SU-DHL-6 (cell line): ENCODE results near the gene CPVL.

Source experiments
- EZH2phosphoT487 ChIP-seq: fragments of 200-600 bp; sonication (generic), shearing (Covaris generic); conservative IDR thresholded peaks from 2 replicates; pipeline ENCODE4 v1.6.1; 2018; ENCODE audit warnings: mild to moderate bottlenecking, antibody characterized with exemption, low read length, moderate library complexity, mixed read lengths
- TF ChIP-seq, protein P1 (sequence below): fragments of 200-600 bp; sonication (generic); IDR thresholded peaks from one replicate; pipeline ENCODE4 v1.5.1; 2017; ENCODE audit warnings: antibody characterized with exemption, mild to moderate bottlenecking, low read length, moderate library complexity; ENCODE audit not compliant: insufficient read depth, poor library complexity, severe bottlenecking

DNA sequence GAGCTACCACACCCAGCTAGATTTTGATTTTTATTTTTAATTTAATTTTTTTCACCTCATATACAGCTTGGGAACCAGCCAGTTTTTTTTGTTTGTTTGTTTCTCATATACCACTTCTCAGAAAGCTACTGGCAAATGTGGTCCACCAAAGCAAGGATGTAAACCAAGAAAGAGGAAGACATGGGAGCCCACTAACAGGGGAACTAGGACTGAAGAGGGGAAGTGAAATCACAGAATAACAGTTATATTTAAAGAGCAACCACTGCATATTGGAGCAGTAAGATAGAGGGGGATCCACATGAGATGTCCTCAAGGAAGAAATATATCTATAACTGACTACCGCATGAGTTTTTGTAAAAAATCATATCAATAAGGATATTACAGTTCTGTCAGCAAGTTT is 10.5 kb downstream of the CPVL start:
- TF ChIP-seq, protein P1, sequence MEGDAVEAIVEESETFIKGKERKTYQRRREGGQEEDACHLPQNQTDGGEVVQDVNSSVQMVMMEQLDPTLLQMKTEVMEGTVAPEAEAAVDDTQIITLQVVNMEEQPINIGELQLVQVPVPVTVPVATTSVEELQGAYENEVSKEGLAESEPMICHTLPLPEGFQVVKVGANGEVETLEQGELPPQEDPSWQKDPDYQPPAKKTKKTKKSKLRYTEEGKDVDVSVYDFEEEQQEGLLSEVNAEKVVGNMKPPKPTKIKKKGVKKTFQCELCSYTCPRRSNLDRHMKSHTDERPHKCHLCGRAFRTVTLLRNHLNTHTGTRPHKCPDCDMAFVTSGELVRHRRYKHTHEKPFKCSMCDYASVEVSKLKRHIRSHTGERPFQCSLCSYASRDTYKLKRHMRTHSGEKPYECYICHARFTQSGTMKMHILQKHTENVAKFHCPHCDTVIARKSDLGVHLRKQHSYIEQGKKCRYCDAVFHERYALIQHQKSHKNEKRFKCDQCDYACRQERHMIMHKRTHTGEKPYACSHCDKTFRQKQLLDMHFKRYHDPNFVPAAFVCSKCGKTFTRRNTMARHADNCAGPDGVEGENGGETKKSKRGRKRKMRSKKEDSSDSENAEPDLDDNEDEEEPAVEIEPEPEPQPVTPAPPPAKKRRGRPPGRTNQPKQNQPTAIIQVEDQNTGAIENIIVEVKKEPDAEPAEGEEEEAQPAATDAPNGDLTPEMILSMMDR = no peak
- TF ChIP-seq EZH2phosphoT487 = no peak
